Smooth muscle cell (in vitro differentiated cells): ENCODE results near the gene EHBP1. TPM values are rescaled to one million over a fixed set of nuclear protein-coding genes. Genes with fewer than 3 reads are reported as not detected.

Source experiments
- DNase-seq: peaks from one replicate; lab custom pipeline; 2025; ENCODE audit not compliant: unreplicated experiment; lab: John Stamatoyannopoulos, UW
- H2AFZ ChIP-seq: fragments of 200-600 bp; sonication (generic); 2 replicates; pipeline ENCODE4 v1.6.0; 2016; ENCODE audit warnings: antibody characterized with exemption, low read depth, mild to moderate bottlenecking
- H3F3A ChIP-seq: fragments of 200-600 bp; sonication (generic); 2 replicates; pipeline ENCODE4 v1.6.0; 2017; ENCODE audit warnings: antibody characterized with exemption, low read depth
- H3K27ac ChIP-seq: fragments of 200-600 bp; sonication (generic); 2 replicates; pipeline ENCODE4 v1.5.1; 2016; ENCODE audit warnings: low read depth, mild to moderate bottlenecking
- H3K27me3 ChIP-seq: fragments of 200-600 bp; sonication (generic); 2 replicates; pipeline ENCODE4 v1.6.1; 2016; ENCODE audit warnings: low read depth, mild to moderate bottlenecking
- H3K36me3 ChIP-seq: fragments of 200-600 bp; sonication (generic); 2 replicates; pipeline ENCODE4 v1.5.1; 2016; ENCODE audit warnings: low read depth
- H3K4me1 ChIP-seq: fragments of 200-600 bp; sonication (generic); 2 replicates; pipeline ENCODE4 v1.5.1; 2016; ENCODE audit warnings: low read depth
- H3K4me2 ChIP-seq: fragments of 200-600 bp; sonication (generic); 2 replicates; pipeline ENCODE4 v1.6.0; 2016; ENCODE audit warnings: mild to moderate bottlenecking
- H3K4me3 ChIP-seq: fragments of 200-600 bp; sonication (generic); 2 replicates; pipeline ENCODE4 v1.5.1; 2016; ENCODE audit warnings: mild to moderate bottlenecking
- H3K79me2 ChIP-seq: fragments of 200-600 bp; sonication (generic); 2 replicates; pipeline ENCODE4 v1.6.0; 2016; ENCODE audit warnings: low read depth, mild to moderate bottlenecking
- H3K9ac ChIP-seq: fragments of 200-600 bp; sonication (generic); 2 replicates; pipeline ENCODE4 v1.6.0; 2016; ENCODE audit warnings: low read depth
- H3K9me3 ChIP-seq: fragments of 200-600 bp; sonication (generic); replicated peaks from 2 replicates; pipeline ENCODE4 v1.5.1; 2016; ENCODE audit warnings: low read depth
- H4K20me1 ChIP-seq: fragments of 200-600 bp; sonication (generic); 2 replicates; pipeline ENCODE4 v1.6.0; 2016; ENCODE audit warnings: low read depth
- CTCF ChIP-seq: fragments of 200-600 bp; sonication (generic); IDR thresholded peaks from 2 replicates; pipeline ENCODE4 v1.5.1; 2017; ENCODE audit warnings: borderline replicate concordance, mild to moderate bottlenecking, antibody characterized with exemption; ENCODE audit not compliant: insufficient read depth, poor library complexity, severe bottlenecking
- WGBS: methylation state at CpG from one replicate; pipeline ENCODE4 v1.1.7; 2016; ENCODE audit warnings: low lambda C conversion rate; 5-methylcytosine and 5-hydroxymethylcytosine counted together
- polyA plus RNA-seq: library from polyadenylated mRNA; unstranded; fragments of >200 nt; fragmentation: Nextera tagmentation; extraction: Ambion mirVana; gene quantifications from 2 replicates; pipeline ENCODE4 v1.2.1, GENCODE V29; 2016
- total RNA-seq: library from RNA; depleted of rRNA; stranded (reverse); fragments of >200 nt; gene quantifications from 2 replicates; pipeline ENCODE4 v1.2.3, GENCODE V29; 2014

EHBP1 gene
- total and polyA plus RNA-seq, 2 experiments from 2014 or later = 9.3 to 45.9 TPM

- H2AFZ ChIP-seq = no peak overlapping the region
- H3K27ac ChIP-seq = no peak overlapping the region
- no peaks in the 10 kb centered on the region for H3K36me3 ChIP-seq
- no peaks in the 10 kb centered on the region for H3F3A ChIP-seq
- no peaks in the 10 kb centered on the region for H3K27me3 ChIP-seq
- TF ChIP-seq CTCF = no peak
- H3K4me1 ChIP-seq = peaks cover 36% of the 10 kb centered on the region
- H3K4me3 ChIP-seq = no peak overlapping the region
- H3K9ac ChIP-seq = no peak overlapping the region
- H3K79me2 ChIP-seq = no peaks in the 10 kb centered on the region
- WGBS = 90% methylated on average over 7 of the region's 7 CpGs
- no peaks in the 10 kb centered on the region for H4K20me1 ChIP-seq
- H3K9me3 ChIP-seq = no peaks in the 10 kb centered on the region
- no peak for DNase-seq
- no peak overlapping the region for H3K4me2 ChIP-seq
Measured at GRCh38 chr2:62964671-62965070, 259.2 kb downstream of the EHBP1 start.

GRCh38 chr2:62966991-62967390 is 261.5 kb downstream of the EHBP1 start:
- Histone ChIP-seq H3K27ac (no peak overlapping the region), H3K9me3 (no peaks in the 10 kb centered on the region), H3K27me3 (no peaks in the 10 kb centered on the region), H3F3A (no peaks in the 10 kb centered on the region), H3K9ac (no peak overlapping the region), H3K36me3 (no peaks in the 10 kb centered on the region), H3K79me2 (no peaks in the 10 kb centered on the region), H3K4me1 (peaks cover 52% of the 10 kb centered on the region), H4K20me1 (no peaks in the 10 kb centered on the region), H3K4me2 (no peak overlapping the region), H2AFZ (no peak overlapping the region), H3K4me3 (no peak overlapping the region)
- TF ChIP-seq CTCF = no peak
- 92% methylated on average over 6 of the region's 6 CpGs for WGBS
- DNase-seq = no peak

GRCh38 chr2:62968168-62968567 is 262.7 kb downstream of the EHBP1 start:
- 91% methylated on average over 1 of the region's 1 CpG for WGBS
- H3K27ac ChIP-seq = no peak overlapping the region
- no peak for TF ChIP-seq CTCF

GRCh38 chr2:62968668-62969067 is 263.2 kb downstream of the EHBP1 start:
- H3K9me3 ChIP-seq = no peaks in the 10 kb centered on the region
- TF ChIP-seq CTCF = no peak
- no peaks in the 10 kb centered on the region for H3K36me3 ChIP-seq
- WGBS = 95% methylated on average over 1 of the region's 1 CpG
- no peaks in the 10 kb centered on the region for H3K27me3 ChIP-seq
- no peak overlapping the region for H3K4me3 ChIP-seq
- no peak overlapping the region for H3K27ac ChIP-seq
- H2AFZ ChIP-seq = no peak overlapping the region
- H3F3A ChIP-seq = no peaks in the 10 kb centered on the region
- peaks cover 60% of the 10 kb centered on the region for H3K4me1 ChIP-seq
- no peak for DNase-seq
- H4K20me1 ChIP-seq = no peaks in the 10 kb centered on the region
- H3K79me2 ChIP-seq = no peaks in the 10 kb centered on the region
- H3K9ac ChIP-seq = no peak overlapping the region
- H3K4me2 ChIP-seq = no peak overlapping the region

More at GRCh38 chr2:62968168-62968567, 262.7 kb downstream of the EHBP1 start:
- Histone ChIP-seq H3K9me3 (no peaks in the 10 kb centered on the region), H3K4me1 (peaks cover 60% of the 10 kb centered on the region), H4K20me1 (no peaks in the 10 kb centered on the region), H3K36me3 (no peaks in the 10 kb centered on the region), H3F3A (no peaks in the 10 kb centered on the region), H2AFZ (no peak overlapping the region), H3K9ac (no peak overlapping the region), H3K4me2 (no peak overlapping the region), H3K4me3 (no peak overlapping the region), H3K79me2 (no peaks in the 10 kb centered on the region), H3K27me3 (no peaks in the 10 kb centered on the region)
- no peak for DNase-seq
